B cell (primary cell): ENCODE results near the gene IRF2BP1. TPM values are rescaled to one million over a fixed set of nuclear protein-coding genes. Genes with fewer than 3 reads are reported as not detected.
A peak's percentile ranks its signal among the peaks of the same experiment; 100 is the strongest.
"Not testable (repeated sequence)": the region's sequence is repeated elsewhere in the genome, so short reads cannot be mapped to it uniquely, and the experiment has no call there.

Experiments used
- ATAC-seq: fragments of 200-7000 bp; cut with Tn5 transposase; one replicate; pipeline ENCODE4 v1.10.0; 2021; ENCODE audit warnings: low read depth, mild to moderate bottlenecking, moderate number of reproducible peaks, moderate library complexity
- CTCF ChIA-PET: fragments of 350-600 bp; sonication (Branson Sonifier 250); formaldehyde crosslinking; loops from one replicate; lab custom pipeline; 2021; ENCODE audit warnings: antibody characterized with exemption, inconsistent platforms; lab: Charles Lee
- POLR2A ChIA-PET: fragments of 350-600 bp; sonication (Branson Sonifier 250); formaldehyde crosslinking; loops from one replicate; lab custom pipeline; 2021; ENCODE audit warnings: antibody characterized with exemption; lab: Charles Lee
- DNase-seq: peaks from one replicate; pipeline ENCODE4 v3.0.0; 2013
- H2AFZ ChIP-seq: 2 replicates; pipeline ENCODE4 v1.6.1; 2012; ENCODE audit warnings: mild to moderate bottlenecking, low read depth, low read length; ENCODE audit not compliant: insufficient read depth, poor library complexity, severe bottlenecking
- H3K27ac ChIP-seq, 2 donors: 1 replicate in 1 of 2; 2 replicates in 1 of 2; pipeline ENCODE4 v1.5.1; 2012 to 2013; ENCODE audit warnings: low read length in 2 of 2, mild to moderate bottlenecking in 2 of 2, moderate library complexity in 1 of 2
- H3K27me3 ChIP-seq, 4 experiments: fragments of 200-600 bp in 1 of 4; sonication (generic) in 1 of 4; replicated peaks in 1 of 4; 1 replicate in 2 of 4; 2 replicates in 2 of 4; pipeline versions ENCODE4 v1.6.1 to v1.7.0; 2013 to 2016; ENCODE audit warnings: low read length in 3 of 4, mild to moderate bottlenecking in 2 of 4, mixed read lengths in 1 of 4, moderate library complexity in 1 of 4; ENCODE audit not compliant: insufficient read depth in 4 of 4, control insufficient read depth in 3 of 4; ENCODE audit errors: control extremely low read depth in 1 of 4
- H3K36me3 ChIP-seq, 2 experiments: replicated peaks in 1 of 2; 1 replicate in 1 of 2; 2 replicates in 1 of 2; pipeline versions ENCODE4 v1.6.1 to v1.7.1; 2013; ENCODE audit warnings: low read length in 1 of 2; ENCODE audit not compliant: insufficient read depth in 2 of 2, control insufficient read depth in 1 of 2; ENCODE audit errors: control extremely low read depth in 1 of 2, extremely low read depth in 1 of 2
- H3K4me1 ChIP-seq, 2 donors: fragments of 200-600 bp in 1 of 2; sonication (generic) in 1 of 2; 1 replicate in 1 of 2; 2 replicates in 1 of 2; pipeline versions ENCODE4 v1.5.1 to v1.6.1; 2013 to 2017; ENCODE audit warnings: low read length in 2 of 2; ENCODE audit not compliant: control insufficient read depth in 2 of 2, insufficient read depth in 2 of 2
- H3K4me2 ChIP-seq: replicated peaks from 2 replicates; pipeline ENCODE3; 2012; ENCODE audit warnings: mild to moderate bottlenecking, low read depth, low read length; ENCODE audit not compliant: poor library complexity, severe bottlenecking
- H3K4me3 ChIP-seq, 5 experiments: fragments of 200-600 bp in 1 of 5; sonication (generic) in 1 of 5; 1 replicate in 3 of 5; 2 replicates in 2 of 5; pipeline versions ENCODE4 v1.5.1 to v1.7.0; 2011 to 2016; ENCODE audit warnings: low read length in 4 of 5, mild to moderate bottlenecking in 4 of 5, low read depth in 2 of 5, control low read depth in 1 of 5, moderate library complexity in 1 of 5; ENCODE audit not compliant: insufficient read depth in 1 of 5; ENCODE audit errors: control extremely low read depth in 1 of 5, extremely low read depth in 1 of 5
- H3K79me2 ChIP-seq: fragments of 200-600 bp; sonication (generic); one replicate; pipeline ENCODE4 v1.6.0; 2016; ENCODE audit warnings: low read length; ENCODE audit not compliant: control insufficient read depth, insufficient read depth
- H3K9ac ChIP-seq: fragments of 200-600 bp; sonication (generic); 2 replicates; pipeline ENCODE4 v1.6.1; 2017; ENCODE audit warnings: mild to moderate bottlenecking, low read length, moderate library complexity
- H3K9me3 ChIP-seq, 3 donors: one replicate each; pipeline versions ENCODE4 v1.6.1 to v1.7.1; 2013; ENCODE audit warnings: low read length in 2 of 3; ENCODE audit not compliant: control insufficient read depth in 2 of 3, insufficient read depth in 1 of 3; ENCODE audit errors: control extremely low read depth in 1 of 3
- H4K20me1 ChIP-seq: 2 replicates; pipeline ENCODE4 v1.6.0; 2012; ENCODE audit warnings: mild to moderate bottlenecking, low read length; ENCODE audit not compliant: insufficient read depth, control insufficient read depth, poor library complexity, severe bottlenecking
- H3K27ac Mint-ChIP-seq: one replicate; pipeline ENCODE4 v1.8.0; 2021; ENCODE audit warnings: mixed read lengths
- H3K27me3 Mint-ChIP-seq: one replicate; pipeline ENCODE4 v1.8.0; 2021; ENCODE audit warnings: mixed read lengths
- H3K4me1 Mint-ChIP-seq: one replicate; pipeline ENCODE4 v1.8.0; 2021; ENCODE audit warnings: mixed read lengths
- H3K4me3 Mint-ChIP-seq: one replicate; pipeline ENCODE4 v1.8.0; 2021; ENCODE audit warnings: mixed read lengths
- H3K9me3 Mint-ChIP-seq: one replicate; pipeline ENCODE4 v1.8.0; 2022; ENCODE audit warnings: mixed read lengths; ENCODE audit not compliant: insufficient read depth
- CTCF ChIP-seq: fragments of 200-600 bp; IDR thresholded peaks from one replicate; pipeline ENCODE4 v1.8.0; 2022; ENCODE audit warnings: antibody characterized with exemption, mild to moderate bottlenecking
- EZH2 ChIP-seq: IDR thresholded peaks from 2 replicates; pipeline ENCODE4 v1.6.1; 2012; ENCODE audit warnings: borderline replicate concordance, low read depth, mild to moderate bottlenecking, moderate library complexity, low read length; ENCODE audit not compliant: insufficient read depth, poor library complexity, severe bottlenecking
- WGBS: methylation state at CpG from one replicate; pipeline ENCODE4 v1.1.5; 2013; ENCODE audit warnings: missing lambda C conversion rate; ENCODE audit not compliant: insufficient coverage; 5-methylcytosine and 5-hydroxymethylcytosine counted together
- intact Hi-C: fragments of 100-400 bp; cut with micrococcal nuclease; formaldehyde crosslinking; loops from one replicate; pipeline ENCODE4 v1.10.0; 2022
- polyA plus RNA-seq: library from polyadenylated mRNA; depleted of rRNA; stranded (reverse); fragments of >200 nt; gene quantifications from 2 replicates; pipeline ENCODE4 v1.2.3, GENCODE V29; 2012
- total RNA-seq, 2 donors: library from RNA; stranded (reverse); fragments of 120-200 nt in 1 of 2; gene quantifications; 1 replicate in 1 of 2; 2 replicates in 1 of 2; pipeline versions ENCODE4 v1.2.3 to v1.2.4, GENCODE V29; 2013 to 2022

The IRF2BP1 gene
- total and polyA plus RNA-seq, 2 donors (not counting 1 experiment from before 2014, with no cell fraction given): 14.9 to 33.9 TPM

DNA sequence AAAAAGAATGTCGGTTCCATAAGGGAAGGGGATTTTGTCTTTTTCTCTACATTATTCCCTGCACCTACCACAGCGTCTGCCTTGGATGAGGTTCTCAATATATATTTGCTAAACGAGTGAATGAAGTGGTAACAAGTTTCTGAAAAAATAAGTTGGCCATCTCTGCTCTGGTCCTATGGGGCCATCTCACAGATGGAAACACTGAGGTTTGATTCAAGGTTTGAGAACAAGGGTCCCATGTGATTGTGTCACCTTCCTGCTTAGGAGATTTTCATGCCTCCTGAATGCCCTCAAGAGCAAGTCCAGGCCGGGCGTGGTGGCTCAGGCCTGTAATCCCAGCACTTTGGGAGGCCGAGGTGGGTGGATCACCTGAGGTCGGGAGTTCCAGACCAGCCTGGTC lies 13.3 kb upstream of the IRF2BP1 start:
- no peak overlapping the region for H3K9ac ChIP-seq
- no peaks in the 10 kb centered on the region for H4K20me1 ChIP-seq
- no peak overlapping the region for H3K4me2 ChIP-seq
- WGBS: 97% methylated on average over 4 of the region's 7 CpGs
- intact Hi-C loops: no loop called here
- ChIA-PET POLR2A (no interaction called here), CTCF (no interaction called here)
- ATAC-seq: no peak
- Mint-ChIP-seq H3K4me1 (peaks cover 38% of the 10 kb centered on the region), H3K27me3 (no peaks in the 10 kb centered on the region), H3K4me3 (no peak overlapping the region), H3K9me3 (no peaks in the 10 kb centered on the region), H3K27ac (no peak overlapping the region)
- H3K4me3 ChIP-seq: no peak overlapping the region
- H3K79me2 ChIP-seq: peaks cover 20% of the 10 kb centered on the region
- H3K27ac ChIP-seq: no peak overlapping the region
- TF ChIP-seq CTCF (no peak), EZH2 (no peak)
- H3K4me1 ChIP-seq: peaks cover 23 to 33% of the 10 kb centered on the region in 2 donors
- H3K36me3 ChIP-seq: peaks cover 3 to 9% of the 10 kb centered on the region in 2 experiments
- no peaks in the 10 kb centered on the region for H3K27me3 ChIP-seq
- H3K9me3 ChIP-seq: no peaks in the 10 kb centered on the region
- no peak overlapping the region for H2AFZ ChIP-seq
- DNase-seq: no peak

DNA sequence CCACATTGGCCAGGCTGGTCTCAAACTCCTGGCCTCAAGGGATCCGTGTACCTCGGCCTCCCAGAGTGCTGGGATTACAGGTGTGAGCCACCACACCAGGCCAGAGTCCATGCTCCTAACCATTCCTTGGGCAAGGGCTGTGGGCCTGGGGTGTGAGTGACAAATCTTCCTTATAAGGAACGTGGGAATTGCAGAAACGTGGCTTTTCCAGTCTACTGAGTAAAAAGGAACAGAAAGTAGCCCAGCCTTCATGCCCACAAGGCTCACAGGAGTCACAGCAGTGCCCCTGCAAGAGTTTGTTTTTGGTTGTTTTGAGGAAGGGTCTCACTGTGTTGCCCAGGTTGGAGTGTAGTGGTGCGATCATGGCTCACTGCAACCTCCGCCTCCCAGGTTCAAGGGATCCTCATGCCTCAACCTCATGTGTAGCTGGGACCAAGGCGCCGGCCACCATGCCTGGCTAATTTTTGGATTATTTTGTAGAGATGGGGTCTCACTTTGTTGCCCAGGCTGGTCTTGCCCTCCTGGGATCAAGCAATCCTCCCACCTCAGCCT lies 11.4 kb upstream of the IRF2BP1 start:
- Histone ChIP-seq H3K4me3 (no peak overlapping the region), H3K27me3 (no peaks in the 10 kb centered on the region), H3K36me3 (peaks cover 3 to 9% of the 10 kb centered on the region in 2 experiments), H3K9me3 (no peaks in the 10 kb centered on the region), H3K79me2 (peaks cover 19% of the 10 kb centered on the region), H3K9ac (no peak overlapping the region), H2AFZ (no peak overlapping the region), H3K4me1 (peaks cover 19 to 26% of the 10 kb centered on the region in 2 donors), H3K4me2 (peak overlapping the region; percentile 2), H3K27ac (no peak overlapping the region), H4K20me1 (no peaks in the 10 kb centered on the region)
- ChIA-PET CTCF (no interaction called here), POLR2A (interaction anchor here (0.6 kb wide), 1 partner anchor 221 kb away, joined by 4 read pairs; no protein-coding TSS in a partner anchor)
- H3K27ac Mint-ChIP-seq: no peak overlapping the region
- H3K4me1 Mint-ChIP-seq: peaks cover 32% of the 10 kb centered on the region
- no peaks in the 10 kb centered on the region for H3K27me3 Mint-ChIP-seq
- 57% methylated on average over 5 of the region's 8 CpGs for WGBS
- no peak overlapping the region for H3K4me3 Mint-ChIP-seq
- TF ChIP-seq EZH2: no peak
- TF ChIP-seq CTCF: no peak
- ATAC-seq (no peak), DNase-seq (no peak)
- H3K9me3 Mint-ChIP-seq: no peaks in the 10 kb centered on the region
- intact Hi-C loops: no loop called here

GRCh38 chr19:45895983-45896599 lies 10.2 kb upstream of the IRF2BP1 start:
- H3K9ac ChIP-seq, H3K9me3 Mint-ChIP-seq, CTCF ChIA-PET, POLR2A ChIA-PET, H3K4me3 ChIP-seq, H3K4me2 ChIP-seq, H3K27me3 Mint-ChIP-seq, H3K27me3 ChIP-seq, H2AFZ ChIP-seq, H3K27ac Mint-ChIP-seq, H4K20me1 ChIP-seq, H3K27ac ChIP-seq, H3K36me3 ChIP-seq, H3K9me3 ChIP-seq, ATAC-seq, H3K4me3 Mint-ChIP-seq, intact Hi-C loops, DNase-seq: not testable (repeated sequence)
- 93% methylated on average over 6 of the region's 12 CpGs for WGBS
- Histone ChIP-seq H3K79me2 (peaks cover 10% of the 10 kb centered on the region), H3K4me1 (peaks cover 14 to 22% of the 10 kb centered on the region in 2 donors)
- H3K4me1 Mint-ChIP-seq: peaks cover 27% of the 10 kb centered on the region
